Measurements from ENCODE around the gene SSTR4.

Gene SSTR4

GRCh38 chr20:23065266-23066201 lies 30.4 kb downstream of the SSTR4 start:
- no peak for DNase-seq (ENCODE audit: low read depth, low spot score)

DNA sequence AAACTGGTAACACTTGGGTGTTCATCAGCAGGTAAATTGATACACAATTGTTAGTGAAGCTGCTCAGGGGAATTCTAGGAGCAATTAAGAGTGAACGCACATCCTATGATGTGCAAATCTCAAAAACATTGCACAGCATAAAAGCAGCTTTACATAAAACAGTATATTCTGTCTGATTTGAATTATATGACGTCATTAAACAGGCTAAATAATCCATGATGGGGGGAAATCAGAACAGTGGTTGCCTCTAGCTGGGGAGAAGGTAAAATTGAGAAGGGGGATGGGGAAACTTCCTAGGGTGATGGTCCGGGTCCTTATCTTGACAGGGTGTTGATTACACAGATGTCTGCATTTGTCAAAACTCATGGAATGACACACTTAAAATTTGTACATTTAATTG lies 31.7 kb downstream of the SSTR4 start:
- DNase-seq (ENCODE audit: low read depth, low spot score) = no peak

- DNase-seq (ENCODE audit: low read depth, low spot score) = no peak
Measured at GRCh38 chr20:23068283-23068682, 33.2 kb downstream of the SSTR4 start.

DNA sequence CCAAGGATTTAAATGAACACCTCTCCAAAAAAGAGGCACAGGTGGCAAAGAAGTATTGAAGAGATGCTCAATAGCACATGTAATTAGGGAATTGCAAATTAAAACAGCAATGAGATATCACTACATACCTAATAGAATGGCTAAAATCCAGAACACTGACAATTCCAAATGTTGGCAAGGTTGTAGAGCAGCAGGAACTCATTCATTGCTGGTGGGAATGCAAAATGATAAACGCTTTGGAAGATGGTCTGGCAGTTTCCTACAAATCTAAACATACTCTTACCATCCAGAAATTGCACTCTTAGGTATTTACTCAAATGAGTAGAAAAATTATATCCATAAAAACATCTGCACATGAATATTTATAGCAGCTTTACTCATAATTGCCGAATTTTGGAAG lies 34.0 kb downstream of the SSTR4 start:
- no peak for DNase-seq (ENCODE audit: low read depth, low spot score)

GRCh38 chr20:23071398-23071797 lies 36.3 kb downstream of the SSTR4 start:
- no peak for DNase-seq (ENCODE audit: low read depth, low spot score)

- DNase-seq (ENCODE audit: low read depth, low spot score) = no peak
Measured at GRCh38 chr20:23071996-23072395, 36.9 kb downstream of the SSTR4 start.

- DNase-seq (ENCODE audit: low read depth, low spot score) = no peak
Measured at GRCh38 chr20:23072892-23073586, 37.9 kb downstream of the SSTR4 start.

DNA sequence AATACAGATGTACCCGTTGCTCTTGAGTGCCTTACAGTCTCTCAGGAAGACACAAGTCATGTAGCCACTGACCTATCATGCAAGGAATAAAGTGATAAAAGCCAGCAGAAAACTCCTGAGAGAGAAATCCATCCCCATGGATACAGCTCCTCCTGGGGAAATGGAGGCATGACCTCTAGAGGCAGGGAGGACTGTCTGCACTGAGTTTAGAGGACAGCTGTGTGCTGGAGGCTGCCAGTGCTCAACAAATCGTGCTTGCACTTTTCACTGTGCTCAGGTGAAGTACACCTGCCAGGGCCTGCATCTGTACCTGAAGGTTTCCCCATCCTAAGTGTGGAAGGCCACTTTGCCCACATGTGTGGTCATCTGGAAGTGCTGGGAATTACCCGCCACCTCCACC lies 38.9 kb downstream of the SSTR4 start:
- DNase-seq (ENCODE audit: low read depth, low spot score) = no peak

DNA sequence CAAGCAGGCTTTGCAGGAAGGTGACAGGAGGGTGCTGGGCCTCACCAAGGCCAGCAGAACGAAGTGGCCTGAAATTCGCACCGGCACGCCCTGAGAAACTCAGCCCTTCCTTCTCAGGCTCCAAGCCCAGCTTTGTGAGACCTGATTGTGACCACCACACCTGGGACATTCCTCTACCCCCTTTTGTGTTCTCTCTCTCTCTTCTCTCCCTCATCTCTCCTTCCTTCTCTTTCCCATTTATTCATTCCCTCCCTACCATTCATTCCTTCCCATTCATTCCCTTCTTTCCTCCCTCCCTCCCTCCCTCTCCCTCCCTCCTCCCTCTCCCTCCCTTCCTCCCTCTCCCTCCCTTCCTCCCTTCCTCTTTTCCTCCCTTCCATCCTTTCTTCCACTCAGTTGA lies 42.2 kb downstream of the SSTR4 start:
- DNase-seq (ENCODE audit: low read depth, low spot score) = no peak

GRCh38 chr20:23078351-23079015 lies 43.4 kb downstream of the SSTR4 start:
- no peak for DNase-seq (ENCODE audit: low read depth, low spot score)

DNA sequence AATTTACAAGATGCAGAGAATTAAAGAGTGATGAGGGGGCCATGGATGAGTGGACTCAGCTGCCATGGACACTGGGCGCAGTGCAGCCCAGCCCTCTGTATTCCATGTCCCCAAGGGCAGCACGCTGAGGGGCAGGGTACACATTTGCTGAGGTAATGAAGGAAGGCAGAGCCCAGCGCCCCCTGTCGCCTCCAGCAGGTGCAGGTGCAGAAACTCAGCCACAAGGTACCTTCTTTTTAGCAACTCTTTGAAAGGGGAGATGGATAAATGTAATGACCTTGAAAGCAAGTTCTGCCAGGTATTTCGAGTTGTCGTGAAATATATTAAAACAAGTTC lies 43.9 kb downstream of the SSTR4 start:
- no peak for DNase-seq (ENCODE audit: low read depth, low spot score)

- no peak for DNase-seq (ENCODE audit: low read depth, low spot score)
Measured at GRCh38 chr20:23079926-23080325, 44.8 kb downstream of the SSTR4 start.

- DNase-seq (ENCODE audit: low read depth, low spot score) = no peak
Measured at GRCh38 chr20:23080521-23080920, 45.4 kb downstream of the SSTR4 start.

GRCh38 chr20:23081263-23081819 lies 46.2 kb downstream of the SSTR4 start:
- no peak for DNase-seq (ENCODE audit: low read depth, low spot score)

GRCh38 chr20:23082846-23083552 lies 47.9 kb downstream of the SSTR4 start:
- no peak for DNase-seq (ENCODE audit: low read depth, low spot score)

- DNase-seq (ENCODE audit: low read depth, low spot score) = no peak
Measured at GRCh38 chr20:23083553-23084220, 48.6 kb downstream of the SSTR4 start.

DNA sequence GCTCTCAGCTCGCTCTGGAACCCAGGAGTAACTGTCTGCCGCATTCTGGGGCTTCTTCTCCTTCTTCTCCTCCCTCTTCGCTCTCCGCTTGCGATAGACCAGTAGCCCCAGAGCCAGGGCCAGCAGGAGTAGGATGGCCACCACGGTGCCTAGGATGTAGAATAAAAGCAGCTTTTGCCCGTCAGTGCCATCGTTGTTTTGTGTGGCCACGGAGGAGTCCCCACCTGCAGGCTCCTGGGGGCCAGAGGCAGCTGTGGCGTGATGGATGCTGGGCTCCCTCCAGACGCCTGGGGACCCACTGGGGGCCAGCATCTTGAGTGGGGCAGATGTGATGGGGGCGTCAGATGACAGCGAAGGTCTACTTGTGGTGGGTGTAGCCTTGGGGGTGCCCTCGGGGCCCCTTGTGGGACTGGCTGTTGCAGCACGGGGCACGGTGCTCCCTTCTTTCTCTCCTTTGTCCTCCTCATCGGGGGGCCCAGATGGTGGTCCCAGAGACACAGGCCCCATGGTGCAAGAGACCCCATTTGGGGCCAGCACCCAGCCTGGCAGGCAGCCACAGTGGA lies 49.3 kb downstream of the SSTR4 start:
- no peak for DNase-seq (ENCODE audit: low read depth, low spot score)

DNA sequence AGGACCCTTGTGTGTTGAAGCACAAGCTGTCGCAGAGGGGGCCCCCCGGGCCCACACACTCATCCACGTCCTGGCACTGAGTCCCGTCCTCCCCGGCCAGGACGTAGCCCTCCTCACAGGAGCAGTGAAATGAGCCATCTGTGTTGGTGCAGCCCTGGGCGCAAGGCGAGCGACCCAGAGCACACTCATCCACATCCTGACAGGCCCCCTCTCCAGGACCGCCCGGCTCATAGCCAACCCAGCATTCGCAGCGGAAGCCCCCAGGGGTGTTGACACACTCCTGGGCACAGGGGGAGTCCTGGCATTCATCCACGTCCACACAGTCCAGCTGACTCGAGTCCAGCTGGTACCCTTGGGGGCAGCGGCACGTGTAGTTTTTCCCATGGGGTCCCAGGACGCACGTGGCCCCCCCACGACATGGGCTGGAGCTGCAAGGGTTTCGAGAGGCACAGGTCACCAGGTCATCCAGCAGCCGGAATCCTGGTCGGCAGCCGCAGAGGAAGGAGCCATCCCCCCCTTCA lies 49.8 kb downstream of the SSTR4 start:
- no peak for DNase-seq (ENCODE audit: low read depth, low spot score)

GRCh38 chr20:23085436-23086055 lies 50.4 kb downstream of the SSTR4 start:
- DNase-seq (ENCODE audit: low read depth, low spot score) = no peak

DNA sequence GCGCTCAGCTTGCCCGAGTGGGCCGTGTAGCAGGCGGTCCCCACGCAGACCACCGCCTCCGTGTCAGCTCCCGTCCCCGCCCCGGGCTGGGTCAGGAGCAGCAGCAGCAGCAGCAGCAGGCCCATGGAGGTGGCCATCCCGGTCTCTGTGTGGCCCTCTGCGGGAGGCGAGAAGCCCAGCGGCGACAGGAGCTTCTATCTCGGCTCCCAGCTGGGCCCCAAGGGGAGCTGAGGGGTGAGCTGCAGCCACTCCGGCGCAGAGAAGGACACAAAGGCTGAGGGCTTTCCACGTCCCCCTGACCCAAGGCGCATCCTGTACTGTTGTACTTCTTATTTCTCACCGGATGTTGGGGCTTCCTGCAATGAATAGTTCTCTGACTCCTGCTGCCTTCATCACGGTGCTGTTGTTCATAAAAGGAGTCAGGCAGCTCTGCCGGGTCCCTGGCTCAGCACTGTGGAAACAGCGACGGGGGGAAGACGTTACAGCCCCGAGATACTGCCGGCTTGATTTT lies 51.0 kb downstream of the SSTR4 start, which contains the start of gene CD93:
Gene CD93 (minus strand): TSS at position 269 of the 511 bp plus-strand sequence. CDS start 132 bp downstream, at position 137.
- DNase-seq (ENCODE audit: low read depth, low spot score) = no peak

Measured in brain pericyte (primary cell).